Lower leg skin (tissue), 3 donors: Measurements from ENCODE around the gene LY6G5C.

Source experiments
- POLR2A ChIP-seq, 2 donors: fragments of 450-650 bp; IDR thresholded peaks; one replicate each; pipeline ENCODE4 v1.6.1; 2016 to 2017; ENCODE audit warnings: antibody characterized with exemption in 2 of 2, mild to moderate bottlenecking in 1 of 2, moderate library complexity in 1 of 2
- TF ChIP-seq, protein P1 (sequence below), 3 donors: fragments of 450-650 bp; IDR thresholded peaks; one replicate each; pipeline ENCODE4 v1.5.1; 2016; ENCODE audit warnings: antibody characterized with exemption in 3 of 3, mild to moderate bottlenecking in 3 of 3, moderate library complexity in 2 of 3

DNA sequence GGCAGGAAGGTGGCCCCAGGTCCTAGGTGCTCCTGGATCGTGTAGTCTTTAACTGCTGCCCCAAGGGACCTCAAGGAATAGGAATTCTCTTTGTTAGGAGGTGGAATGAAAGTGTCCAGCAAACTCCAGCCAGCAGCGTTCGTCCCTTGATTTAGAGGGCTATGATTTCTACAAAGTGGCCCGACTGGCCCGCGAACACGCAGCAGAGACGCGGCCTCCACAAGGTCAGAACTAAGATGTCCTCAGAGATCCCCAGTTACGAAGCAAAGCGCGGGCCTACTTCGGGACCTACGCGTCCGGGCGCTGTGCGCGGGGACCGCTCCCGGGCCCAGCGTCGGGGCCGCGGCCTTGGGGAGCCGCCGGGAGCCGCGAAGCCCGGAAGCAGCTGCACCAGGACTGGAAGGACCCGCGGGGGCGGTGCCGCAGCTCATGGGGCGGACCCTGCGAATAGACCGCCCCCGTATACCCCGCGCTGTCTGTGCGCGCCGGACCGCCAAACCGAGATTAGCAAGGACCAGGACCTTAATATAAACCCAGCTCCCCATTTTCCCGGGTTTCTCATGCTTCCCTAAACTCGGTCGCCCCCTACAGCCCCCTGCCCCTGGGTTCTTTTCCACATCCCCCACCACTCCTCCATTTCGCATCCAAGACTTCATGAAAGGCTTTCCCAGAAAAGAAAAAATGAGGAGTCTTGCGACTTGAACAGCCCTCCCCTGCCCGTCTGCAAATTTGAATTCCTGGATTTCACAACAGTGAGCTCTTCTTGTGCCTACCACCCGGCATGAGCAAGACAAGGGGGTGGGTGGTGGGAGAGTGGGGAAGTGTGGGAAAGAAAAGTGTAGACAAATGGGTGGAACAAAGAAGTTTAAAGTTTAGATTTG, 20.2 kb downstream of the LY6G5C start, which contains the start of gene C6orf47:
- TF ChIP-seq, protein P1, sequence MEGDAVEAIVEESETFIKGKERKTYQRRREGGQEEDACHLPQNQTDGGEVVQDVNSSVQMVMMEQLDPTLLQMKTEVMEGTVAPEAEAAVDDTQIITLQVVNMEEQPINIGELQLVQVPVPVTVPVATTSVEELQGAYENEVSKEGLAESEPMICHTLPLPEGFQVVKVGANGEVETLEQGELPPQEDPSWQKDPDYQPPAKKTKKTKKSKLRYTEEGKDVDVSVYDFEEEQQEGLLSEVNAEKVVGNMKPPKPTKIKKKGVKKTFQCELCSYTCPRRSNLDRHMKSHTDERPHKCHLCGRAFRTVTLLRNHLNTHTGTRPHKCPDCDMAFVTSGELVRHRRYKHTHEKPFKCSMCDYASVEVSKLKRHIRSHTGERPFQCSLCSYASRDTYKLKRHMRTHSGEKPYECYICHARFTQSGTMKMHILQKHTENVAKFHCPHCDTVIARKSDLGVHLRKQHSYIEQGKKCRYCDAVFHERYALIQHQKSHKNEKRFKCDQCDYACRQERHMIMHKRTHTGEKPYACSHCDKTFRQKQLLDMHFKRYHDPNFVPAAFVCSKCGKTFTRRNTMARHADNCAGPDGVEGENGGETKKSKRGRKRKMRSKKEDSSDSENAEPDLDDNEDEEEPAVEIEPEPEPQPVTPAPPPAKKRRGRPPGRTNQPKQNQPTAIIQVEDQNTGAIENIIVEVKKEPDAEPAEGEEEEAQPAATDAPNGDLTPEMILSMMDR (IDR thresholded peaks at IDR 0.05): no peak
- peak in 1 of 2 donors; percentile 34 for TF ChIP-seq POLR2A (IDR thresholded peaks at IDR 0.05)
